ENCODE results near the gene SLC7A6OS.

GRCh38 chr16:68309799-68310198 is 947 bp downstream of the SLC7A6OS start:
- TF ChIP-seq EZH2 (IDR thresholded peaks at IDR 0.05; ENCODE audit: insufficient read depth, poor library complexity, severe bottlenecking), result no peak
- TF ChIP-seq EZH2phosphoT487 (IDR thresholded peaks at IDR 0.05; ENCODE audit: insufficient read depth, low read depth), result no peak
